ENCODE results near the gene TMEM106B. TPM values are rescaled to one million over a fixed set of nuclear protein-coding genes. Genes with fewer than 3 reads are reported as not detected.

TMEM106B gene
- total and polyA plus RNA-seq, 2 experiments from 2014 or later, result 48.7 to 80.5 TPM

DNA sequence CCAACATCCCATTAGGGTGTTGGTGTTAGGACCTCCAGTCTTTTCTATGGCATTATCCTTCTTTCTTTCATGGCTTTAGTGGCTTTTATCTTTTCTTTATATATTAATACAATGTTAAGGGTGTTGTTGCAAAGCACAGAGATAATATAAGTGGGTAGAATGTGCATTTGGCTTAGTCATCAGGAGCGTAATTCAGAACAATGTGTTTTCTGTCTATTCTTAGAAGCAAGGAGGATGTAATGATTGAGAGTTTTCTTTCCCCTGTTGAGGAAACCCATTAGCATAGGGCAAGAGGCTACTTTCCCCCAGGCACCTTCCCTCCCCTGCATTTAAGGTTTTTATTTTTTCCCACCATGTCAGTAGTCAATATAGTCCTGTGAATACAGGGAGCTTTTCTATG is 79.7 kb downstream of the TMEM106B start:
- no peaks in the 10 kb centered on the region for H3K27me3 ChIP-seq (replicated peaks; ENCODE audit: insufficient read depth)
- H3K9me3 ChIP-seq (ENCODE audit: low read depth), result no peaks in the 10 kb centered on the region
- H3K4me3 ChIP-seq, result no peak overlapping the region
- WGBS, 2 experiments (ENCODE audit: low coverage in 1 of 2, low lambda C conversion rate in 2 of 2, missing lambda C conversion rate in 2 of 2), result 20 to 26% methylated on average over 1 of the region's 1 CpG
- no peak for DNase-seq
- no peaks in the 10 kb centered on the region for H4K20me1 ChIP-seq (ENCODE audit: insufficient read depth)
- no peak for TF ChIP-seq EZH2 (IDR thresholded peaks at IDR 0.05; ENCODE audit: insufficient read depth, poor library complexity, severe bottlenecking)
- TF ChIP-seq EZH2phosphoT487 (IDR thresholded peaks at IDR 0.05; ENCODE audit: insufficient read depth, low read depth), result no peak
- no peak overlapping the region for H3K9ac ChIP-seq
- H3K79me2 ChIP-seq (ENCODE audit: insufficient read depth), result no peaks in the 10 kb centered on the region
- no peaks in the 10 kb centered on the region for H3K9me2 ChIP-seq (ENCODE audit: insufficient read depth)
- H3K4me2 ChIP-seq (ENCODE audit: unreplicated experiment), result no peak overlapping the region
- no peaks in the 10 kb centered on the region for H3K4me1 ChIP-seq (ENCODE audit: insufficient read depth)
- H3K27ac ChIP-seq, result no peak overlapping the region
- in situ Hi-C loops (cut with MboI), result no loop called here
- H3K36me3 ChIP-seq (ENCODE audit: low read depth), result no peaks in the 10 kb centered on the region
- no peaks in the 10 kb centered on the region for H3F3A ChIP-seq (ENCODE audit: insufficient read depth)
- no peak overlapping the region for H2AFZ ChIP-seq

DNA sequence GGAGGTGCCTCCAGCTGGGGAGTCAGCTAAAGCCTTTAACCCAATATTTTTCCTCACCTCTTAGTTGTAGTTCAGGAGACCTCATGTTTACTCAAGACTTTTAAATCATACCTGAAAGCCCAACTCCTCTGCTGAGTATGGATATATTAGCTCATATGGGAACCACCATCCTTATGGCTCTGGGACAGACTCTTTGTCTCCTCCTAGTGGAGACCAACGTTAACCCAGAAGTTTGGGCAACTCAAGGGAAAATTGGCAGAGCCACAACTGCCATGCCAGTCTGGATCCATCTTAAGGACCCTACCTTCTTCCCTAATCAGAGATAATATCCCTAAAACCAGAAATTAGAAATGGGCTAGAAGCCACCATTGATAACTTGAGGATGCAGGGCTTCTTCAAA is 80.8 kb downstream of the TMEM106B start:
- WGBS, 2 experiments (ENCODE audit: low coverage in 1 of 2, low lambda C conversion rate in 2 of 2, missing lambda C conversion rate in 2 of 2), result 18 to 35% methylated on average over 1 of the region's 1 CpG
- H3K27me3 ChIP-seq (replicated peaks; ENCODE audit: insufficient read depth), result no peaks in the 10 kb centered on the region
- no peaks in the 10 kb centered on the region for H3K9me2 ChIP-seq (ENCODE audit: insufficient read depth)
- H3K4me2 ChIP-seq (ENCODE audit: unreplicated experiment), result no peak overlapping the region
- no peaks in the 10 kb centered on the region for H3K36me3 ChIP-seq (ENCODE audit: low read depth)
- H3F3A ChIP-seq (ENCODE audit: insufficient read depth), result no peaks in the 10 kb centered on the region
- in situ Hi-C loops (cut with MboI), result no loop called here
- H2AFZ ChIP-seq, result no peak overlapping the region
- H4K20me1 ChIP-seq (ENCODE audit: insufficient read depth), result no peaks in the 10 kb centered on the region
- H3K4me1 ChIP-seq (ENCODE audit: insufficient read depth), result no peaks in the 10 kb centered on the region
- no peaks in the 10 kb centered on the region for H3K79me2 ChIP-seq (ENCODE audit: insufficient read depth)
- H3K9ac ChIP-seq, result no peak overlapping the region
- TF ChIP-seq EZH2 (IDR thresholded peaks at IDR 0.05; ENCODE audit: insufficient read depth, poor library complexity, severe bottlenecking), result no peak
- no peak for TF ChIP-seq EZH2phosphoT487 (IDR thresholded peaks at IDR 0.05; ENCODE audit: insufficient read depth, low read depth)
- peak; percentile 15 for DNase-seq
- no peaks in the 10 kb centered on the region for H3K9me3 ChIP-seq (ENCODE audit: low read depth)
- H3K4me3 ChIP-seq, result no peak overlapping the region
- H3K27ac ChIP-seq, result no peak overlapping the region

Other genes starting within 250 kb of the TMEM106B start
- not detected in 2 replicates for gene VWDE, start 192.6 kb downstream of the TMEM106B start, total RNA-seq (2014; rRNA removed; shearing (Covaris generic))
- 0.05 TPM in 1 of 2 replicates, not detected in the other for gene VWDE, start 192.6 kb downstream of the TMEM106B start, polyA plus RNA-seq (2016; fragmentation: Nextera tagmentation; extraction: Ambion mirVana)